Heart right ventricle (tissue), 16 donors: ENCODE measurements around the gene CD151. TPM values are rescaled to one million over a fixed set of nuclear protein-coding genes. Genes with fewer than 3 reads are reported as not detected.
A peak's percentile ranks its signal among the peaks of the same experiment; 100 is the strongest.

ENCODE experiments used
- ATAC-seq, 8 donors: fragments of 200-7000 bp; cut with Tn5 transposase; one replicate each; pipeline ENCODE4 v1.9.1; 2020; ENCODE audit warnings: mild to moderate bottlenecking in 8 of 8, moderate library complexity in 8 of 8, moderate number of reproducible peaks in 1 of 8
- DNase-seq, 2 donors: peaks; one replicate each; pipeline ENCODE4 v3.0.0-alpha.2; 2020
- H3K27ac ChIP-seq, 10 donors: fragments of 200-600 bp; sonication (generic) in 2 of 10; one replicate each; pipeline versions ENCODE4 v1.5.0 to v1.8.0; 2020 to 2022; ENCODE audit warnings: mild to moderate bottlenecking in 3 of 10
- H3K27me3 ChIP-seq, 7 donors: fragments of 200-600 bp; one replicate each; pipeline ENCODE4 v1.8.0; 2021 to 2022; ENCODE audit warnings: mild to moderate bottlenecking in 2 of 7
- H3K36me3 ChIP-seq, 9 donors: fragments of 200-600 bp; sonication (generic) in 1 of 9; one replicate each; pipeline versions ENCODE4 v1.5.0 to v1.8.0; 2020 to 2022; ENCODE audit warnings: mild to moderate bottlenecking in 2 of 9
- H3K4me1 ChIP-seq, 9 donors: fragments of 200-600 bp; sonication (generic) in 1 of 9; one replicate each; pipeline versions ENCODE4 v1.5.0 to v1.8.0; 2020 to 2022; ENCODE audit warnings: mild to moderate bottlenecking in 4 of 9
- H3K4me3 ChIP-seq, 10 donors: fragments of 200-600 bp; sonication (generic) in 2 of 10; one replicate each; pipeline versions ENCODE4 v1.5.0 to v1.8.0; 2020 to 2022; ENCODE audit warnings: mild to moderate bottlenecking in 7 of 10, moderate library complexity in 2 of 10
- H3K9me3 ChIP-seq, 11 donors: fragments of 200-600 bp in 10 of 11; sonication (generic) in 2 of 11; one replicate each; pipeline versions ENCODE4 v1.5.0 to v1.8.0; 2013 to 2022; ENCODE audit warnings: mild to moderate bottlenecking in 2 of 11, control low read depth in 1 of 11, moderate library complexity in 1 of 11
- WGBS, 2 donors: extraction: QIAGEN DNeasy Blood & Tissue Kit; methylation state at CpG; one replicate each; pipeline ENCODE4 v1.1.7; 2013; ENCODE audit warnings: inconsistent platforms in 1 of 2; 5-methylcytosine and 5-hydroxymethylcytosine counted together
- intact Hi-C, 10 donors: fragments of 100-400 bp; cut with DNase I; formaldehyde crosslinking; loops; one replicate each; pipeline versions ENCODE4 v1.11.1 to v1.14.2; 2022
- polyA plus RNA-seq, 2 donors: library from polyadenylated mRNA; stranded (reverse); fragments of 200-250 nt; gene quantifications; one replicate each; pipeline ENCODE4 v1.2.3, GENCODE V29; 2013
- total RNA-seq, 10 donors: library from RNA; stranded (reverse); fragmentation: NEBNext Ultra II Directional in 3 of 10; extraction: Animal tissue kit (Norgen Biotek cat#: 25700) in 3 of 10; gene quantifications; one replicate each; pipeline versions ENCODE4 v1.2.1 to v1.2.4, GENCODE V29; 2021 to 2023
- TF ChIP-seq, protein P1 (sequence below), 9 donors: fragments of 200-600 bp; sonication (generic) in 2 of 9; IDR thresholded peaks; one replicate each; pipeline versions ENCODE4 v1.5.0 to v1.8.0; 2021 to 2022; ENCODE audit warnings: antibody characterized with exemption in 9 of 9, mild to moderate bottlenecking in 5 of 9, moderate library complexity in 1 of 9
- donor health status: Arrhythmogenic right ventricular cardiomyopathy.
- donor health status: ischemic (EF 13 %, LVEDD 7.1; RV severe dilation, severe dysfunction).
- donor health status: healthy with polysubstance abuse.
- donor health status: DM: no; HTN: yes; CAD: no.
- donor health status: DM: no; HTN: no; CAD: no.
- donor health status: ischemic (EF 25% LVEDD 6.9; RV normal size, moderate dysfunction).
- donor health status: ischemic (EF 25% LVEDD 5.7; RV mildly dilated, moderate dysfunction).
- donor health status: healthy.
- donor health status: DM: yes; HTN: yes; CAD: no.
- donor health status: Ischemic cardiomyopathy.
- donor health status: ischemic (EF 35%, LVEDD 5.7; RV mildly dilated, moderate dysfunction).
- donor health status: nonischemic (EF 11% LVEDD 7.7; RV severe dilation, severe dysfunction).
- donor health status: DM: yes; HTN: yes; CAD: no.
- donor health status: PGD.
- donor health status: ischemic (EF 29% LVEDD 5.4; RV normal size, mild dysfunction).
- donor health status: nonischemic (EF 23%, LVEDD 6.1; RV moderate dilation, normal function).

CD151 gene
- total and polyA plus RNA-seq, 12 donors: 286 to 684 (median 466) TPM

DNA sequence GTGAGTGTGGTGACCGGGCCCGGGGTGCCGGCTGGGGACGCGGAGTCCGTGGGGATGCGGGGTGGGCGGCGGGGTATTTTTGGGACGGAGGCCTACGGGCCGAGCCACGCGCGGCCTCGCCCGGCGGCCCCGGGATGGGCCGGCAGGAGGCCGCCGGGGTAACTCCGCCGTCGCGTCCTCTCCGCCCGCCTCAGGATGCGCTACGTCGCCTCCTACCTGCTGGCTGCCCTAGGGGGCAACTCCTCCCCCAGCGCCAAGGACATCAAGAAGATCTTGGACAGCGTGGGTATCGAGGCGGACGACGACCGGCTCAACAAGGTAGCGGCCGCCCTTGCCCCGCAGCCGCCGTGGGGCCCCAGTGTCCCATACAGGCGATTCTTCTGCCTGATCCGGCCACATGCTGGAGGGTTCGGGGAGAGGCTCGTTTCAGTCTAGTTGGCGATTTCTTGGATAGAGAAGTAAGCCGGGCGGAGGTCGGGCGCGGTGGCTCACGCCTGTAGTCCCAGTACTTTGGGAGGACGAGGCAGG, 22.6 kb upstream of the CD151 start:
- no peaks in the 10 kb centered on the region for H3K27me3 ChIP-seq
- DNase-seq: no peak
- H3K27ac ChIP-seq: peak overlapping the region; percentile 92 to 99 (median 96)
- TF ChIP-seq, protein P1, sequence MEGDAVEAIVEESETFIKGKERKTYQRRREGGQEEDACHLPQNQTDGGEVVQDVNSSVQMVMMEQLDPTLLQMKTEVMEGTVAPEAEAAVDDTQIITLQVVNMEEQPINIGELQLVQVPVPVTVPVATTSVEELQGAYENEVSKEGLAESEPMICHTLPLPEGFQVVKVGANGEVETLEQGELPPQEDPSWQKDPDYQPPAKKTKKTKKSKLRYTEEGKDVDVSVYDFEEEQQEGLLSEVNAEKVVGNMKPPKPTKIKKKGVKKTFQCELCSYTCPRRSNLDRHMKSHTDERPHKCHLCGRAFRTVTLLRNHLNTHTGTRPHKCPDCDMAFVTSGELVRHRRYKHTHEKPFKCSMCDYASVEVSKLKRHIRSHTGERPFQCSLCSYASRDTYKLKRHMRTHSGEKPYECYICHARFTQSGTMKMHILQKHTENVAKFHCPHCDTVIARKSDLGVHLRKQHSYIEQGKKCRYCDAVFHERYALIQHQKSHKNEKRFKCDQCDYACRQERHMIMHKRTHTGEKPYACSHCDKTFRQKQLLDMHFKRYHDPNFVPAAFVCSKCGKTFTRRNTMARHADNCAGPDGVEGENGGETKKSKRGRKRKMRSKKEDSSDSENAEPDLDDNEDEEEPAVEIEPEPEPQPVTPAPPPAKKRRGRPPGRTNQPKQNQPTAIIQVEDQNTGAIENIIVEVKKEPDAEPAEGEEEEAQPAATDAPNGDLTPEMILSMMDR (IDR thresholded peaks at IDR 0.05): peak in 1 of 9 donors; percentile 15
- intact Hi-C loops: no loop called here
- 0% methylated on average over 55 of the region's 55 CpGs for WGBS, 2 donors
- ATAC-seq: peak in 1 of 8 donors; percentile 1
- H3K4me3 ChIP-seq: peak overlapping the region; percentile 47 to 99 (median 92)
- peaks cover 0 to 39% (median 23%) of the 10 kb centered on the region in 9 donors for H3K36me3 ChIP-seq
- peaks cover 4 to 43% (median 31%) of the 10 kb centered on the region in 9 donors for H3K4me1 ChIP-seq
- H3K9me3 ChIP-seq: no peaks in the 10 kb centered on the region

DNA sequence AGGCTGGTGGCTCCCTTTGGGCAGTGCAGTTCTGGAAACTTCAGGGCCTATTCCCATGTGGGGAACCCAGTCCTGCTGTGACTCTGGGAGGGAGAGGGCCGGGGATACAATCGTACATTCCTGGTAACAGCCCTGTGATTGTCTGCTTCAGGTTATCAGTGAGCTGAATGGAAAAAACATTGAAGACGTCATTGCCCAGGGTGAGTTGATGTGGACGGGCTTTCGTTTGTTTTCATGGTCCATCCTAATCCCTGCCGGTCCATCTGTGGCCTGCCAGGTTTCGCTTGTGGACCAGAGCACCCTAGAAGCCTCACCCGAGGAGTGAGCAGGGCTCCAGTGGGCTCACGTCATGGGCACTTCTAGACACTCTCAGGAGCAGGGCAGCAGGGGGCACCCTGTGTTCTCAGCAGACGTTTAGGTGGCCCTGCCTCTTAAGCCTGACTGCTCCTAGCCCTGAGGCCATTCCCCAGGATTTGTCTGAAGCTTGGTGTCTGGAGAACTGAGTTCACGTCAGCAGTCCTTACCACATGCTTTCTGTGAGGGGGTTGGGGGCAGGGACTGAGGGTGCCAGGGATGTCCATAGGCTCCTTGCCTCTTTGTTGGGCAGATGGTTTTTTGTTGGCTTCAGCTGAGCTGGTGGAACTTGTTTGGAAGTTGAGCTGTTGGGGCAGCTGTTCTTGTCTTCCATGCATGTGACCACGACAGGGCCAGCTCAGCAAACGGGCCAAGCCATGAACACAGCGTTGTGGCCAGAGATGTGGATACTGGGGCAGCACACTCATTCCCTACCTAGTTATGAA, 21.1 kb upstream of the CD151 start:
- intact Hi-C loops: no loop called here
- peak overlapping the region in 4 of 10 donors; percentile 8 to 99 (median 94) for H3K4me3 ChIP-seq
- no peaks in the 10 kb centered on the region for H3K27me3 ChIP-seq
- H3K27ac ChIP-seq: peak overlapping the region in 1 of 10 donors; percentile 96
- TF ChIP-seq, protein P1 (IDR thresholded peaks at IDR 0.05): peak in 3 of 9 donors; percentile 18 to 27 (median 20)
- H3K9me3 ChIP-seq: no peaks in the 10 kb centered on the region
- ATAC-seq: no peak
- 60 to 66% methylated on average over 14 of the region's 14 CpGs for WGBS, 2 donors
- peaks cover 0 to 44% (median 23%) of the 10 kb centered on the region in 9 donors for H3K36me3 ChIP-seq
- DNase-seq: no peak
- peaks cover 4 to 35% (median 28%) of the 10 kb centered on the region in 9 donors for H3K4me1 ChIP-seq

GRCh38 chr11:812390-812789, 20.4 kb upstream of the CD151 start:
- DNase-seq (no peak), ATAC-seq (no peak)
- no peak overlapping the region for H3K27ac ChIP-seq
- H3K36me3 ChIP-seq: peaks cover 0 to 44% (median 23%) of the 10 kb centered on the region in 9 donors
- no peak overlapping the region for H3K4me3 ChIP-seq
- intact Hi-C loops: no loop called here
- no peaks in the 10 kb centered on the region for H3K9me3 ChIP-seq
- peaks cover 4 to 35% (median 28%) of the 10 kb centered on the region in 9 donors for H3K4me1 ChIP-seq
- H3K27me3 ChIP-seq: no peaks in the 10 kb centered on the region
- 80 to 94% methylated on average over 3 of the region's 3 CpGs for WGBS, 2 donors
- TF ChIP-seq, protein P1 (IDR thresholded peaks at IDR 0.05): no peak

GRCh38 chr11:813072-813455, 19.7 kb upstream of the CD151 start:
- peaks cover 4 to 30% (median 26%) of the 10 kb centered on the region in 9 donors for H3K4me1 ChIP-seq
- no peak overlapping the region for H3K4me3 ChIP-seq
- peaks cover 0 to 44% (median 23%) of the 10 kb centered on the region in 9 donors for H3K36me3 ChIP-seq
- no peak overlapping the region for H3K27ac ChIP-seq
- no peak for DNase-seq
- H3K9me3 ChIP-seq: no peaks in the 10 kb centered on the region
- no peak for ATAC-seq
- intact Hi-C loops: no loop called here
- H3K27me3 ChIP-seq: no peaks in the 10 kb centered on the region
- TF ChIP-seq, protein P1 (IDR thresholded peaks at IDR 0.05): no peak
- WGBS, 2 donors: 92% methylated on average over 6 of the region's 6 CpGs
